Esophagus (tissue), 2 donors: ENCODE results near the gene NLGN1. TPM values are rescaled to one million over a fixed set of nuclear protein-coding genes. Genes with fewer than 3 reads are reported as not detected.

ENCODE experiments used
- H3K27ac ChIP-seq, 2 donors: one replicate each; pipeline ENCODE4 v1.5.1; 2013; ENCODE audit warnings: low read depth in 2 of 2, mild to moderate bottlenecking in 2 of 2, inconsistent platforms in 1 of 2, low read length in 1 of 2, moderate library complexity in 1 of 2
- H3K27me3 ChIP-seq, 2 donors: one replicate each; pipeline ENCODE4 v1.6.1; 2013; ENCODE audit warnings: low read length in 2 of 2, control low read depth in 1 of 2, mild to moderate bottlenecking in 1 of 2; ENCODE audit not compliant: insufficient read depth in 2 of 2, control insufficient read depth in 1 of 2
- H3K36me3 ChIP-seq, 2 donors: one replicate each; pipeline ENCODE4 v1.6.1; 2013; ENCODE audit warnings: low read length in 1 of 2; ENCODE audit not compliant: control insufficient read depth in 2 of 2, insufficient read depth in 2 of 2
- H3K4me1 ChIP-seq, 2 donors: one replicate each; pipeline ENCODE4 v1.6.1; 2013; ENCODE audit warnings: low read length in 1 of 2; ENCODE audit not compliant: control insufficient read depth in 2 of 2, insufficient read depth in 2 of 2
- H3K4me3 ChIP-seq, 2 donors: one replicate each; pipeline ENCODE4 v1.5.1; 2013; ENCODE audit warnings: low read length in 2 of 2, mild to moderate bottlenecking in 2 of 2, low read depth in 1 of 2, moderate library complexity in 1 of 2
- H3K9me3 ChIP-seq, 2 donors: one replicate each; pipeline ENCODE4 v1.6.1; 2013; ENCODE audit warnings: mild to moderate bottlenecking in 2 of 2, low read depth in 1 of 2, low read length in 1 of 2, moderate library complexity in 1 of 2; ENCODE audit not compliant: control insufficient read depth in 2 of 2, insufficient read depth in 1 of 2
- WGBS, 2 donors: extraction: QIAGEN DNeasy Blood & Tissue Kit; methylation state at CpG; one replicate each; pipeline ENCODE4 v1.1.7; 2013; 5-methylcytosine and 5-hydroxymethylcytosine counted together
- polyA plus RNA-seq, 2 donors: library from polyadenylated mRNA; stranded (reverse); fragments of 200-250 nt; gene quantifications; one replicate each; pipeline ENCODE4 v1.2.3, GENCODE V29; 2013
- donor health status: healthy with polysubstance abuse.
- donor health status: Bipolar disorder and iron deficiency.

NLGN1 gene
- polyA plus RNA-seq, 2 donors, result 0.26 to 0.46 TPM

DNA sequence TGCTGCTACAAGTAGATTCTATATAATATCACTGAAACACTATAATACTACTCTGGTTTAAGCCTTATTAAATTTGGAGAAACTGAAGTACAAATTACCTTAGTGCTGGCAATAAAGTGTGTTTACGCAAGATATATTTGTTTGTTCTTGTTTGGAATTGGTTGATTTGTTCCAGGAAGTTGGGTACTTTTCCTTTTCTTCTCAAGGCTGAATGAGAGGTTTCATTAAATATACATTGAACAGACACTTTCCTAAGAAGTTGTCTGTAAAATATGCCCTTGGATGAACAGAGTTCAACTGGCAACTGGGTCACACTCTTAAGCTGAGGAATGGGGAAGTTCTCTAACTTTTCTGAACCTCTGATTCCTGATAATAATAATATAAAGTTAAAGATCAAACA is 919.5 kb downstream of the NLGN1 start:
- Histone ChIP-seq H3K27ac (no peak overlapping the region), H3K9me3 (no peaks in the 10 kb centered on the region), H3K27me3 (no peaks in the 10 kb centered on the region), H3K36me3 (no peaks in the 10 kb centered on the region), H3K4me3 (no peak overlapping the region), H3K4me1 (no peaks in the 10 kb centered on the region)
- WGBS, 2 donors, result 79 to 94% methylated on average over 1 of the region's 1 CpG

DNA sequence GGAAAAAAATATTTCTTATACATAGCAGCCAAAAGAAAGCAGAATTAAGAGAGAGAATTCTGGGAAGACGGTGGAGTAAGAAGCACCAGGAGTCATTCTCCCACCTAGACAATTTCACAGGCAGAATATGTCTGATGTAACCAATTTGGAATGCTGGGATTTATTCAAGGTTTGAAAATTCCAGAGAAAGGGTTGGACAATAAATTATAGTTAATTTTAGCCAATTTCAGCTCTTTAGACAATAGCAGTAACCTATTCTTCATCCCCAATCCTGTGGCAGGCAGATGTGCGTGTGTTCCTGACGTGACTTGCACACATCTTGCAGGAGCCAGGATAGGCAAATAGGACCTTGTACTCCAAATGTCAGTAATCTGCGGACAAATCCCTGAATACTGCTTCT is 920.6 kb downstream of the NLGN1 start:
- Histone ChIP-seq H3K36me3 (no peaks in the 10 kb centered on the region), H3K27ac (no peak overlapping the region), H3K4me1 (no peaks in the 10 kb centered on the region), H3K9me3 (no peaks in the 10 kb centered on the region), H3K4me3 (no peak overlapping the region), H3K27me3 (no peaks in the 10 kb centered on the region)
- WGBS, 2 donors, result 88 to 94% methylated on average over 4 of the region's 4 CpGs

DNA sequence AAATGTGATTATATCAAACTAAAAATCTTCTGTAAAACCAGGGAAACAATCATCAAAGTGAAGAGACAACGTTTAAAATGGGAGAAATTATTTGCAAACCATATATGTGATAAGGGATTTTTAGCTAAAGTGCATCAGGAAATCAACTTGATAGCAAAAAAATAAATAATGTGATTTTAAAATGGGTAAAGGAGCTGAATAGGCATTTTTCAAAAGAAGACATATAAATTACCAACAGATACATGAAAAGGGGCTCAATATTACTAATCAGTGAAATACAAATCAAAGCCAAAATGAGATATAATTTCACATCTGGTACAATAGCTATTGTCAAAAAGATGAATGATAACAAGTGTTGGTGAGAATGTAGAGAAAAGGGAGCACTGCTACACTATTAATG is 924.0 kb downstream of the NLGN1 start:
- no peaks in the 10 kb centered on the region for H3K27me3 ChIP-seq
- H3K27ac ChIP-seq, result no peak overlapping the region
- 49 to 60% methylated on average over 1 of the region's 1 CpG for WGBS, 2 donors
- H3K9me3 ChIP-seq, result no peaks in the 10 kb centered on the region
- no peak overlapping the region for H3K4me3 ChIP-seq
- no peaks in the 10 kb centered on the region for H3K36me3 ChIP-seq
- no peaks in the 10 kb centered on the region for H3K4me1 ChIP-seq

DNA sequence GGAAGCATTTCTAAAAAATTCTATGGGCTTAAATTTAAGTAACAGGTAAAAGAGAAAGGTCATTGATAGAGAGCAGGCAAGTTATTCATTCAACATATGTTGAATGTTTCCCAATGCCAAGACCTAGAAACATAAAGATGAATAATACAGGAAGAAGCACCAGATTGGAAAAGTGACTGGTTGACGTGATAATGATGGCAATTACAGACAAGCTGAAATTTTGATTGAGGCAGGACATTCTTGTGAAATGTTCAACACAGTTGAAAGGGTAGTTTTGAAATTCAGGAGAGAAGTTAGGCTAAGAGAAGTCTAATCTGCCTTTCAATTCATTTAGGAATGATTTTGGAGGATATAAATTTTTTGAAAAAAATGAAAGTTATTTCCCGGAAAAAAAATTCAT is 925.2 kb downstream of the NLGN1 start:
- Histone ChIP-seq H3K27me3 (no peaks in the 10 kb centered on the region), H3K36me3 (no peaks in the 10 kb centered on the region), H3K4me1 (no peaks in the 10 kb centered on the region), H3K9me3 (no peaks in the 10 kb centered on the region), H3K4me3 (no peak overlapping the region), H3K27ac (no peak overlapping the region)
- WGBS, 2 donors, result 76 to 84% methylated on average over 2 of the region's 2 CpGs

DNA sequence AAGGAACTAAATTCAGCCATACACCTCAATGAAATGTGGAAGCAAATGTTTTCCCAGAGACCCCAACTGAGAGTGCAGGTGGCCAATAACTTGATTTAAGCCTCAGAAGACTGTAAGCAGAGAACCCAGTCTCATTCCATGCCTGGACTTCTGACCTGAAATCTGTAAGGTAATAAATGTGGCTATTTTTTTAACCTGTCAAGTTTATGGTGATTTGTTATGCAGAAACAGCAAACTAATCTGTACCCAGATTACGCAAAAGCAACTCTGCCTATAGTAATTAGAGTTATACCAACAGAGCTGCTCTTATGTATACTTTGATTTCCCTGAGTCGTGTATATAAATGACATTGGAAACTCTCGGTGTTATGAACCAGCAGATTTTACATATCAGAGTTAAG is 927.6 kb downstream of the NLGN1 start:
- Histone ChIP-seq H3K27me3 (no peaks in the 10 kb centered on the region), H3K27ac (no peak overlapping the region), H3K4me1 (no peaks in the 10 kb centered on the region), H3K4me3 (no peak overlapping the region), H3K36me3 (no peaks in the 10 kb centered on the region), H3K9me3 (no peaks in the 10 kb centered on the region)
- WGBS, 2 donors, result 65 to 88% methylated on average over 3 of the region's 3 CpGs

DNA sequence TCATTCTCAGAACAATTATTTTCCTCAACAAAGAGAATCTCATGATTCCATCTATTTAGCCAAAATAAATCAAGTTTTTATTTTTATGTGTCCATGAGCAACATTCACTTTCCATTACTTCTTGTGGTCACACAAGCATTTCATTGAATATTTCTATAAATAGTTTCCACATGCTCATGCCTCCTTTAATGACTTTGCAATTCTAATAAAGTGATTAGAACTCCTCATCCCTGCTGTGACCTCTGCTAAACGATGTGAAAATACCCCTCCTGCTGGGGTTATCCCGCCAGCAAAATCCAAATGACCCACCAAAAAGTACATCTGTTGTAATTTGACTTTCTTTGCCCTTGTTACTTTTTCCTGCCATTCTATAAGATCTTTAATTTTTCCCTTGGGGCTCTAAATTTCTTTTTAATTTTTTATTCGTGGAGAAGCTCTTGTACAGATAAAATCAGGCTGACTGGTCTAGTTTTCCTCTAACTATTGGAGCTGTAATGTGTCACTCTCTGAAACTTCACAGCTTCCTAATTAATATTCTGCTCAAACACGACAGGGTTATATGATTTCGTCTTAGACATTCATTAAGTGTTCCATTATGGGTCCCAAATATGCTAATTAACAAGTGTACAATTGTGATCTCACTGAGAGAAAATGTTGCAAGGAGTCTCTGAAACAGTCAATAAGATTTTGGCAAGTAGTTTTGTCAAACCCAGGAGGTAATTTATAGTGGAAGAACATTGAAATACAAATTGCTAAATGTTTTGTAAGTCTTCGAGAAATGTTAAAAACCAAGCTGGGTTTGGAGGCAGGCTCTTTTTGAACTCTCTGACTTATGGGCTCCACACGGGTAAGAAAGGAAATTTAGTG is 928.5 kb downstream of the NLGN1 start:
- H3K36me3 ChIP-seq, result no peaks in the 10 kb centered on the region
- no peaks in the 10 kb centered on the region for H3K27me3 ChIP-seq
- 68 to 72% methylated on average over 7 of the region's 7 CpGs for WGBS, 2 donors
- no peak overlapping the region for H3K4me3 ChIP-seq
- no peaks in the 10 kb centered on the region for H3K4me1 ChIP-seq
- H3K27ac ChIP-seq, result no peak overlapping the region
- no peaks in the 10 kb centered on the region for H3K9me3 ChIP-seq

DNA sequence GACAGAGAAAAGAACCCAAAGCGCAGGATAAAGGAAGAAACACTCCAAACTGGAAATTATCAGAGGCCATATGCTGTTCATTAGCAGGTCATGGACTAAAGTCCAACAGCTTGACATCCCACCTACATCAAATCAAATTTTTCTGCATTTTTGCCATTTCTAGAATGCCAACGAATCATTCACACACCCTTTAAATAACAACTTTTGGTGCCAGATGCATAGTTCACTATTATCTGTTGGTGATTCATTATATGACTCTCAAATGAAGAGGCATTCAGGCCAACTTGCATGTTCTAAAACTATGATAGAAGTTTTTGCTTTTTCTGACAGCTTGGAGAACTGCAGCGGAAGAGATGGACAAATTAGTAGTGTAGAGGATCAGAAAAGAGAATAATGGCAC is 931.8 kb downstream of the NLGN1 start:
- 83 to 86% methylated on average over 3 of the region's 3 CpGs for WGBS, 2 donors
- no peak overlapping the region for H3K27ac ChIP-seq
- H3K27me3 ChIP-seq, result no peaks in the 10 kb centered on the region
- no peak overlapping the region for H3K4me3 ChIP-seq
- no peaks in the 10 kb centered on the region for H3K36me3 ChIP-seq
- H3K9me3 ChIP-seq, result no peaks in the 10 kb centered on the region
- no peaks in the 10 kb centered on the region for H3K4me1 ChIP-seq

DNA sequence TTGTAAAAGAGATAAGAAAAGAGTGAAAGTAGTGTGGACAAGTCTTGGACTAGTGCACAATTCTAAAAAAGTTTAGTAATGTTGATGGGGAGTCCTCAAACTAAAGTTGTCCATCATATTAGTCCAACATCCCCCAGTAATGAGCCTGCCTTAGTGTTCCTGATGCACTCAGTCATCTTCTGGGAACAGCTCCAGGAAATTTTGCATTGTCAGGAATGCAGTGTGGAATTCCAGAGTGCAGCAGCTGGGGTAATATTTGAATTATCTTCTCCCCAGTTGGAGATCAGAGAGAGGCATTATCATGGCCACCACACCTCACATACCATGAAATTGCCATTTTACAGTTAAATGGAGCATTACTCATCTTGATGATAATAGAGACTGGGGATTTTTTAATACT is 932.8 kb downstream of the NLGN1 start:
- Histone ChIP-seq H3K4me1 (no peaks in the 10 kb centered on the region), H3K36me3 (no peaks in the 10 kb centered on the region), H3K27me3 (no peaks in the 10 kb centered on the region), H3K27ac (no peak overlapping the region), H3K4me3 (no peak overlapping the region), H3K9me3 (no peaks in the 10 kb centered on the region)

DNA sequence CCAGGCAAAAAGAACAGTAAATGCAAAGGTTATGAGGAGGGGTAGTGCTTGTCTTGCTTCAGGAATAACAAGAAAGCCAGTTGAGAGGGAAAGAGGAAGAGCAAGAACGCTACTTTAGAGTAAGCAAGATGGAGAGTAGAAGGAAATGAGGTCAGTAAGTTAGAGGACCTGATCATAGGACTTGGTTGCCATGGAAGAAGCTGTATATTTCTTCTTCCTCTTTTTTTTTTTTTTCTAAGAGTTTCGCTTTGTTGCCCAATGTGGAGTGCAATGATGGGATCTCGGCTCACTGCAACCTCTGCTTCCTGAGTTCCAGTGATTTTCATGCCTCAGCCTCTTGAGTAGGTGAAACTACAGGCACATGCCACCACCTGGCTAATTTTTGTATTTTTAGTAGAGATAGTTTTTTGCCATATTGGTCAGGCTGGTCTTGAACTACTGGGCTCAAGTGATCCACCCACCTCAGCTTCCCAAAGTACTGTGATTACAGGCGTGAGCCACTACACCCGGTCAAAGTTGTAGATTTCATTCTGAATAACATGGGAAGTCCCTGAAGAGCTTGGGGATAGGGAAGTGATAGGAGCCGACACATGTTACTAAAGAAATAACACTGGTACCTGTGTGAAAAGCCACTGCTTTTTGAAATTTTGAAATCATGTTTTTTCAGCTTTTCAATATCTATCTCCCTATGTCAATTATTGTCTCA is 933.7 kb downstream of the NLGN1 start:
- H3K27me3 ChIP-seq, result no peaks in the 10 kb centered on the region
- H3K9me3 ChIP-seq, result no peaks in the 10 kb centered on the region
- H3K4me1 ChIP-seq, result no peaks in the 10 kb centered on the region
- no peak overlapping the region for H3K4me3 ChIP-seq
- H3K27ac ChIP-seq, result no peak overlapping the region
- no peaks in the 10 kb centered on the region for H3K36me3 ChIP-seq
- 73 to 84% methylated on average over 6 of the region's 6 CpGs for WGBS, 2 donors

DNA sequence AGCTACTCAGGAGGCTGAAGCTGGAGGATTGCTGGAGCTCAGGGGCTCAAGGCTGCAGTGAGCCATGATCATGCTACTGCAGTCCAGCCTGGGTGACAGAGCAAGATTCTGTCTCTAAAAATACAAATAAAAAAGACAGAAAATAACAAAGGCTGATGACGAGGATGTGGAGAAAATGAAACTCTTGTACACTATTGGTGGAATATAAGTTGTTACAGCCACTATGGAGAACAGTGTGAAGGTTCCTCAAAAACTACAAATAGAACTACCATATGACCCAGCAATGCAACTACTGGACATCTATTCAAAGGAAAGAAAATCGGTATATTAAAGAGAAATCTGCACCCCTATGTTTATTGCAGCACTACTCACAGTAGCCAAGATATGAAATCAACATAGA is 934.8 kb downstream of the NLGN1 start:
- H3K36me3 ChIP-seq, result no peaks in the 10 kb centered on the region
- H3K4me3 ChIP-seq, result no peak overlapping the region
- no peaks in the 10 kb centered on the region for H3K4me1 ChIP-seq
- no peaks in the 10 kb centered on the region for H3K9me3 ChIP-seq
- H3K27me3 ChIP-seq, result no peaks in the 10 kb centered on the region
- no peak overlapping the region for H3K27ac ChIP-seq
- WGBS, 2 donors, result 80% methylated on average over 2 of the region's 2 CpGs
